NCI-H1417 treated with DMSO at 0.1 percent for 48 hours (cell line): ENCODE results near the gene FSTL4.

Source experiments
- DNase-seq: peaks from one replicate; lab custom pipeline; 2025; lab: John Stamatoyannopoulos, UW

Gene FSTL4

DNA sequence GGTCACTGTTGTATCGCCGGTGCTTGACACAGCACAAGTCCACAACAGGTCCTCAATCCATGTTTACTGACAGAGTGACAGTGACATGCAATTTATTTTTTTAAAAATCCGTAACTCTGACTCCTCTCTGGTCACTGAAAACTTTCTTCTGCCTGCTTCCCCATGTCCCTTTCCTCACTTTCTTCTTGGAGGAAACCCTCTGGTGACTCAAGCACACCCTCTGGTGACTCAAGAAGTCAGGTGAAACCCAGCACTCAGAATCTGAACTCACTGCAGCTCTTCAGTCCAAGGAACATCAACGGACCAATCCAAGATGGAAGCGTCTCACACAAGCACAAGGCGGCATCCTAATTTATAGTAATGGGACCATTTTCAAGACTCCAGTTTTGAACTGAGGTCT lies 245.9 kb downstream of the FSTL4 start:
- DNase-seq = no peak

DNA sequence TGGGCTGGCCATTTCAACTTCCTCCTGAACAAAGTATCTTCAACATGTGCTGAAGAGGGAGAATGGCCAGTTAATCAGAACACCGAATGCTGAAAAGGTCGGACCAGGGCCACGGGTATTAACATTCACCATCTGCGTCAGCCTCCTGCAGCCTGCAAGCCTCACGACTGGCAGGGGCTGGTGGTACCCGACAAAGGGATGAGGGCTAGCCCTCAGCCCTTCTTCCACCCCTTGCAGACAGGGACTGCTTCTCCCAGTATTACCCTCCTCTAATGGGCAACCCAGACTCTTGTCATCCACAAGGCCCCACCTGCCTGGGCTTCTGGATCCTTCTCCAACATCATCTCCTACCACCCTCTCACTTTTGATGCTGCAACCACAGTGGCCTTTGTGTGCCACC lies 246.6 kb downstream of the FSTL4 start:
- DNase-seq = no peak

DNA sequence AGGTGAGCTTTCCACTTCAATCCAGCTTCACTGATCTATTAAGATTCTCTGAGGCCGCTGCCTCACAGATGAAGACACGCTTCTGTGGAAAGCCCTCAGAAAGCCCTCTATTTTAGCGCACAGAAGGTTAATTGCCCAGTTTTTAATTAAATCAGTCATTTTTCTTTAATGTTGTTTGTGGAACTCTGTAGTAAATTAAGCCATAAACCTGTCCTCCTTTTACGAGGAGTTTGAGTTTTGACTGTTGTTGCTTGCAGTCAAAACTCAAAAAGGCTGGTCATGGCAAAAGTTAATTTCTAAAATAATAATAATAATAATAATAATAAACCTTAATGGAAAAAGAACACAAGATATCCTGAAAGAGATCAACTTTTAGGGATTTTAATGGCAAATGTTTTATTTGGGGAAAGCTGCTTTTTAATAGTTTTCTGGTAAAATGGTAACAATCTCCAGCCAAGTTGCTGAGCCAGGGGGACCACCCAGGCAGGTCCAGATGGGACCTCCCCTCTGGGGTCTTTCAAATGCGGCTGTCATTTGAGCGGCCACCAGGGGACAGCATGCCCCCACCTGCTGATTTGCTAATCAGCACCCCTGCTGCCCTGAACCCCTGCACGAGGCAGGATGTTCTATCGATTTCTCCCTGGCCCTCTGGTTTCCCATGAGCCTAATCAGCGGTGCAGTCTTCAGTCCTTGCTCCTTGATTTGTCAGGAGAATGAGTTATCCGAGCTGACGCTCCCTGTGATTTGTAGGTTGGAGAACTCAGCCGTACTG lies 247.2 kb downstream of the FSTL4 start:
- DNase-seq = no peak

DNA sequence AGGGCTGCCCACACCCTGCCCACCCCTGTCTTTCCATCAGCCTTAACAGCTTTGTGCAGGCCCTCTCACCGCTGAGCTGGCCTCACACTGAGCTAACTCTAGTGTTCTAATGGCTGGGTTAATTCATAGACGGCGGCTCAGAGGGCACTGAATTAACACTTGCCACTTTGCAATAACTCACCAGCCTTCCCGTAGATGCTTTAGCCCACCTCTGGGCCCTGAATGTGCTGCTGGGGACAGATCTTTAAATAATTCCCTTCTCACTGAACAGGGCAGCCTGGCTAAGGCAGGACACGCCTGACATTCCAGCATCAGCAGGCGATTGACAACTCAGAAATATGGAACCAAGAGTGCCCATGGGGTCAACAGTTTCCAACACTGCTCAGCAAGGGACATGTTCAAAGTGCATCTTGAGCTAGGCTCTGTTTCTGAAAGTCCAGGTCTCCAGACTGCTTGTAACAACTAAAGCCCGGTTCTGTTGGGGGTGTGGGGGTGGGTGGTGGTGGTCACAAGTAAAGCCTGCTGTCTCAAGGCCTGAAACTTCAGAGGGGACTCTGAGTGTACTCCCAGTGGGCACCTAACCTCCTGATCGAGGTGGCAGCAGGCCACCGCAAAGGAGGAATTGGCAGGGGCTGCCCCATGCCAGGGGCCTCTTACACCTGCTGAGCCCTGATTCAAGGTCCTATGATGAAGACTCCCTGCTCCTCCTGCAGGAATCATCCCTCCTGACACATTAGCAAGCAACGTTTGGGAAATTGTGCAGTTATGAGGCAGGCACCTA lies 248.3 kb downstream of the FSTL4 start:
- DNase-seq = no peak

DNA sequence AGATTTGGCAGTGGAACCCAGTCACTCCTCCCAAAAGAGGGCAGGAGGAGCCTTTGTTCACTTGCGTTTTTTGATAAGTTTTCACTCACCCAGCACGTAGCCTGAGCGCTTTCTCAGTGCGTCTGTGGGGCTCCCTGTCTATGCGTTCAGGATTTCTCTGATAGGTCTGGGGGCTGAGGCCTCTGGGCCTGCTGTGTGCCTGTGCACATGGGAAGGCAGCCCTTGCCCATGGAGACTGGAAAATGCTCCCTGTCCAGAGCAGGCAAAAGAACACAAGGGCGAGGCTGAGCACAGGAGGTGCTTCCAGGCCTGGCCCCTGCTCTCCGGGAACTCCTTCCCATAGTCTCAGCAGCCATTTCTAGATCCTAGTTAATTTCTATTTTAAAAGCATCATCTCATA lies 249.9 kb downstream of the FSTL4 start:
- no peak for DNase-seq

DNA sequence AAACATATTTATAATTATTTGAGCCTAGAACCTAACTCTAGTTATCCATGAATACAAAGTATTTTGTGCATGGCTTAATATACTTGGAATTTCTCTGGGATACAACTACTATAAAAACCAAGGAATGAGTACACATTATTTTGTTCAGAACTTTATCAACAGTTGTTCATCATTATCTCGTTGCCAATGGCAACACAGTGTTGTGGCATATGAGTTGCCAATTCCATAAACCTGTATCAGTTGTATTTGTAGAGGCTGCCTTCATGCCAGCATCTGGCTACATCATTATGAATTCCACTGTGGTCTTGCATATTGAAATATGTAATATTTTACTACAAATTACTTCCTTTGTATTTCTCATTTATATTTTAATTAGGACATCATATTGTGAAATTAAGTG lies 250.4 kb downstream of the FSTL4 start:
- DNase-seq = no peak

DNA sequence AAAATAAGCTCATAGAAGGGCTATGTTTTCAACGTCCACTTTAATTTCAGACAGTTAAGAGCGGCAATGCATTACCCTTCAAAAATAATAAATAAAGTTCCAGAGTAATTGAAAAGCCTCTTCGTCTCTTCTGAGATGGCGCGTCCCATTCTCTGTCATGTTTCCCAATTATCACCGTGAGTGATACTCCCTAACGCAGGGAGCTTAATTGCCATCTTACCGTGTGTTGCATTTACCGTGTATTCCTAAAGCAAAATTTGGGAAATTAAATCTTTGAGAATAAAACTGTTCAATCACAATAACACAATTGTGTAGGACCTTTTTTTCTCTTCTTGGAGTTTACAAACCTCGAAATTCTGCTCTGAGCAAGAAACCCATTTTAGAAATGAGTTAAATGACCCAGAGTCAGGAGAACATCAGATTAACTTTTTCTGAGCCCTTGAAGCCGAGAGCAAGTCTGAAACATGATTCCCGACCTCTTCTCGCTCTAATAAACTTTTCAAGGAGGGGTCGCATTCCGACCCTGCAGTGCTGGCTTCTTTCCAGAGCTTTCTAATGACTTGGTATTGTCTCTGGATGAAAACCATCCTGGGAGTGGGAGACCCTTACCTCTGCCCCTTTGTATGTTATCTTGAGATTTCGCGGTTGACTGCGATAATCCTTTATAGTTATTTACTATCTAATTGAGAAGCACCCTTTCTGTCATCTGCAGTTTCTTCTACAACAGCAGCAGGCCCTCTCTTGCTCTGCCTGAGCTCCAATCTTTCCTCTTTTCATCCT lies 251.5 kb downstream of the FSTL4 start:
- DNase-seq = no peak

DNA sequence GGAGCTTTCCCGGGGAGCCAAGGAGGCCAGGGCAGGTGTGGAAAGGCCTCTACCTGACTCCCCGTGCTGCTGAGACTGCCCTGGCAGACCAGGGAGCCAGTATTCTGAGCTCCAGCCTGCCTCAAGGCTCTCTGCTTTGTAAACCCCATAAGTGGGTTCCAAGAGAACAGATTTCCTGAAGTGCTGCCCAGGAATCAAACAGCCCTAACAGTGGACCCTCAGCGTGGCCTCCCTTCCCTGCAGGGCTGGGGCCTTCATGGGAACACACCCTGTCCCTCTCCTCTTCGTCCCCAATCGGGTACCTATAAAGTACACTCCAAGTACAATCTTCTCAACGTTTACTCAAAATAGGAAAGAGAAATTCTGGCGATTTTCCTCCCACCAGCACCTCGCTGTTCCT lies 252.5 kb downstream of the FSTL4 start:
- no peak for DNase-seq

DNA sequence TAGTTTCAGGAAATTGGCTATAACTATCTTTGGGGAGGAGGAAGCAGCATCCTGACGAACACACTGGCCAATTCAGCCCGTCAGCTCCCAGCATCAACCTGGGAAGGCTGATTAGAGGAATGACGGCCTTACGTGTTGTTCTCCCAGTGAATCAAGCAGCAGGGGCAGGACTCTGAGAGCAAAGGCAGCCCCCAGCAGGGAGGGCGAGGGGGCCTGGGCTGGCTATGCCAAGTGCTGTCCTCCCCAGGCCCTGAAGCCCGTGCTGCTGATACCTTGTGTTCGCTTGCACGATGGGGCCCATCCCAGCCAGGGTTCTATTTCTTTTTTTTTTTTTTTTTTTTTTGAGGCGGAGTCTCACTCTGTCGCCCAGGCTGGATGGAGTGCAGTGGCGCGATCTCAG lies 254.1 kb downstream of the FSTL4 start:
- no peak for DNase-seq

DNA sequence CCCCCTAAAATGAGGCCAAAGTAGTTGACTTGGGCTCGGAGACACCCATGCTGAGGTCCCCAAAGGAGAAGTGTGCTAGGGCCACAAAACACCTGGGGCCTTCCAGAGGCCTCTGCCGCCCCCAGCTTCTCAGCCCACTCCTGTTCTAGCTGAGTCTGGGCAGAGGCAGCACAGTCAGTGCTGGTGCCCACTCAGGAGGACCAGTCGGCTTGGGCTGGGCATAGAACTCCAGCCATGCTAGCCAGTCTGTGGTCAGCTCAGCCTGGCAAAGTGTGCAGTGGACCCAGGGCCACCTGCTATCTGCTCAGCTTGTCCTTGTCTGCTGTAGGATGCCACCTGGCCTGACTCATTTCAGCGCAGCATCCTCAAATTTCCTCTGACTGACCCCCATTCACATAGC lies 254.6 kb downstream of the FSTL4 start:
- no peak for DNase-seq

DNA sequence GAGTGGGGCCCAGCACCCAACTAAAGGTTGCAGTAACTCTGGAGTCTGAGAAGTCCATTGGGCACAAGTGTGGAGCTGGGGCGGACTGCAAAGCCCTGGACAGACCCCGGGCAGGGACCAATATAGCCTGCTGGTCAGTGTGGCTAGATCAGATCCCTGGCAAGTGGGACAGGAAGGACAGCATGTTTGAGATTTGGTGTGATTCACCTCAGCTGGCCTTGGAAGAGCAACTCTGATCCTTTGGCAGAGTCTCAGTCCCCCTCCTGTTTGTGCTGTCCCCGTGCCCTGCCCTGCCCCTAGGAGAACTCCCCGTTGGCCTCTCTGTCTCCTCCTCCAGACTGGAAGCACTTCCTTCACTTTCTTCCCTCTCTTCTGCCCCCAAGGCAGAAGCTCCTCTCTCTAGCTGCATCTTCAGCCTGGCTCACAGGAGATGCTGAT lies 255.3 kb downstream of the FSTL4 start:
- no peak for DNase-seq

DNA sequence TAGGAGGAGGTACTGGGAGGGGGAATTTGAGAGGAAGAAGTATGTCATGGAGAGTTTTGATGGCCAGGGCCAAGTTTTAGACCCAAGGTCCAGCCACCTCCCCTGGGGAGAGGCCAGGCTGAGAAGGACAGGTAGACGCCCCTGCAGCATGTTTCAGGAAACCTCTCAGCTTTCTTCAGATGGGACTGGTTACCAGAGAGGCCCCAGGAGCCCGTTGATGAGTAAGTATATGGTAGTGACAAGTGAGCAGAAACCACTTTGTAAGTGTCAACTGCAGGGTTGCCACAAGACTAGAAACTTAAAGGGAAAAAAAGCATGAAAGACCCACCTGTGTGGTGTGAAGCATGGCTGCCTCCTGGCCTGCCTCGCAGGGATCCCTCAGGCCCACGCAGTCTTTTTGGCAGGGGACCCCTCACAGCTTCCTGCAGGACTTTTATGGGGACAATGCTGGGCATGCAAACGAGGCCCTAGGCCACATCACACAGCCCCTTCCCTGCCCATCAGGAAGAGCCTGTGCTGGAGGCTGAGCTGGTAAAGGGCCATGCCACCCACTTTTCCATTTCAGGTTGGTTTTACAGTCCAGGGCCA lies 255.9 kb downstream of the FSTL4 start:
- no peak for DNase-seq

DNA sequence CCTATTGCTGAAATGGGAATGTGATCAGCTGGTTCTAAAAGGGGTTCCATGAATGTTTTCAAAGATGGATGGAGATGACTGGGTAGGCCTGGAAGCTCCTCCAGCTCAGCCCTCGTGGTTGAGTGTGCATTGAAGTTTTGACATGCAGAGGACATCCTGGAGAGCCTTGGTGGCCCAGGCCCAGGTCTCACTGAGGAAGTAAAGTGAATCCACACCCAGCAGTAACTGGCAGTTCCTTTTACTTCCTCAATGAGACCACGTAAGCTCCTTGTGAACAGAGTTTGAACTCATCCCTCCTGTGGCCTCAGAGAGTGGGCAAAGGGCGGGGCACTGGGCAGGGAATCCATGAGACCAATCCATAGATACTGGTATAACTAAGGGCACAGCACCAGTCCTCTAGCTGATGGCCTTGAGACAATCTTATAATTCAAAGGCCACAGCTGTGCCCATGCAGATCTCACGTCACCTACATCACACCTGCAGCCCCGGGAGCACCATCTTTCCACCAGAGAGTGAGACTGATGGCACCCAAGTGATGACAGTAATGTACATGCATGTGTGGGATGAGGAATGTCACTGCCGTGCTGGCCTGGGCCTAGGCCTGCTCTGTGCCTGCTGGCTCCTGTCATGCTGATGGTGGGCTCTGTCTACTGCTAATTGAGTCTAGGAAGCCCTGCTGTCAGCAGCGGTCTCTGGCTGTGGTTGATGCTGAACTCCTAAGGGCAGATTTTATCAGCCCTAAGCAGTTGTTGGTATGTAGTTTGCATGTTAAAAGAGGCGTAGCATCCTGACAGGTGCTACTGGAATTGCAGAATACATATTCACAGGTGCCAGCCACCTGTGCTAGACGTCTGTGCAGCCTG lies 257.8 kb downstream of the FSTL4 start:
- no peak for DNase-seq

DNA sequence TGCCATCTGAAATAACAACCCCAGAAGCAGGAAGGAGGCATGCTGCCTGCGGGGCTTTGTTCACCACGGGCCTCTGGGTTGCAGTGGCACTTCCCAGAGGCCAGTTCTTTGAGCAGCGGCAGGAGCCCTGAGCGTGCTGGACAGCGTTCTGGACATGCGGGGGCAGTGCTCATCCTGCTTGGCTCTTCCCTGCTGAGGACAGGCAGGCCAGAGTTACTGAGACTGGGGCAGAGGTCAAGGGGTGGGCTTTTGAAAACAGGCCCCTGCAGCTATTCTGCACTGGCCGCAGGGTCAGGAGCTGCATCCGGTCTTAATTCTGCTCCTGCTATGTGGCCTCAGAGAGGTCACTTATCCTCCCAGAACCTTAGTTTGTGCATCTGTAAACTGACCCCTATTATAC lies 258.6 kb downstream of the FSTL4 start:
- no peak for DNase-seq

DNA sequence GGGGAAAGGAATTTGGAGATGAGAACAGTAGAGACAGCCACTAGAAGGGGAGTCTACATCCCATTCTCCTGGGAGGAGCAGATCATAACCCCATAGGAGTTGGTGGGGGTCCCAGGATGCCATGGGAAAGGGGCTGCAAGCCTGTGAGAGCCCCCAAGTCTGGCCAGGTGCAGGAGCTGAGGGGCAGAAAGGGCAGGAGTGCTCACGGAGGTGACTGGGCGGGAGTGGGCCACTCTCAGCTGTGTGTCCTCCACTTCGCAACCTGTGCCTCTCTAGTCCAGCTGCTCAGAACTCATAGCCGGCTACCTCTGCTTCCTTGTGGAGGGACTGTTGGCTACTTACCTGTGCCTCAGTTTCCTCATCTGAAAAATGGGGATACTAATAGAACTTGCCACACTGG lies 263.9 kb downstream of the FSTL4 start:
- no peak for DNase-seq

DNA sequence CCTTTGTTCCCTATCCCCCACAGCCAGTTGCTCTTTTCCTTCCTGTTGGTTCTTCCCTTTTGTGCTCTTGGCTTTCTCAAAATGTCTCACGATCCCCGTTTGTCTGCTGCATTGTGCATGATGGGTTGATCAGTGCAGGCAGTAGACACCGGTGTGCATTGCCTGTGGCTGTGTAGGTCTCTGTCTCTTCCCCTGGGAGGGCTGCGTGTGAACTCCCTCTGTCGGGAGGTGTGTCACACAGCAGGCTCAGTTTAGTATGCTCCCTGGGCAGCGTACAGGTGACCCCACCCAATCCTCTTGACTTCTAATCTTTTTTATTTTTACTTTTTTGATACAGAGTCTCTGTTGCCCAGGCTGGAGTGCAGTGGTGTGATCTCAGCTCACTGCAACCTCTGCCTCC lies 265.3 kb downstream of the FSTL4 start:
- no peak for DNase-seq

DNA sequence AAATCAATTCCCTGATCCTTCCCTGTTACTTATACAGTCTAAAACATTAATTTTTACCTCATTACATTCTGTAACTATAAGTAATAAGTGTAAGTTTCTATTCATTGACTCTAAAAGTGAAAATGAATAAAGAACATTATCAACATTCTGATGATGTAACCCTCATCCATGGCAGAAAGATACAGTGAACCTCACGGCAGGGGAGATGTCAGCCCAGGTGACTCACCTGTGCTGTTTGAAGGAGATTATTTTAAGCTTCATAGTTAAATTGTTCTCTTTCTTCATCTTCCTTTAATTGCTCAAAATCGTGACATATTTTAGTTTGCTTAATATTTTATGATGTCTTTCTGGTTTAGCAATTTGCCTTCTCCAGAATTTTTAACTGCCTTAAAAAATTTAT lies 268.1 kb downstream of the FSTL4 start:
- no peak for DNase-seq

DNA sequence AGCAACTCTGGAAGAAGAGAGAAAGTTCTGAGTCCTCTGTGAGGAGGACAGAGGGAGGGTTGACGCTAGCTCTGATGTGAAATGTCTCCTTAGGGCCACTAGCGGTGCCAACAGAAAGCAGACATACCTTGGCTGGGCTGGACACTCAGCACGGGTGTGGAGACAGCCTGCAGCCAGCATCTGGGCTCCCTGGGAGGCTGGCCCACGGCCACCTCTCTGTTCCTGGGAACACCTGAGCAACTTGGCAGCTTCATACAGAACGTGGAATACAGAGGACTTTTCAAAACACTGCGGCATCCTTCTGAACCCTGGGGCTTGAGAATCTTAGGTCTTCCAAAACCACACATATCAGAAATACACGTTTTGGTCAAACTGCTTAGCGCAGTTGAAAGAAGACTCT lies 269.1 kb downstream of the FSTL4 start:
- DNase-seq = no peak

DNA sequence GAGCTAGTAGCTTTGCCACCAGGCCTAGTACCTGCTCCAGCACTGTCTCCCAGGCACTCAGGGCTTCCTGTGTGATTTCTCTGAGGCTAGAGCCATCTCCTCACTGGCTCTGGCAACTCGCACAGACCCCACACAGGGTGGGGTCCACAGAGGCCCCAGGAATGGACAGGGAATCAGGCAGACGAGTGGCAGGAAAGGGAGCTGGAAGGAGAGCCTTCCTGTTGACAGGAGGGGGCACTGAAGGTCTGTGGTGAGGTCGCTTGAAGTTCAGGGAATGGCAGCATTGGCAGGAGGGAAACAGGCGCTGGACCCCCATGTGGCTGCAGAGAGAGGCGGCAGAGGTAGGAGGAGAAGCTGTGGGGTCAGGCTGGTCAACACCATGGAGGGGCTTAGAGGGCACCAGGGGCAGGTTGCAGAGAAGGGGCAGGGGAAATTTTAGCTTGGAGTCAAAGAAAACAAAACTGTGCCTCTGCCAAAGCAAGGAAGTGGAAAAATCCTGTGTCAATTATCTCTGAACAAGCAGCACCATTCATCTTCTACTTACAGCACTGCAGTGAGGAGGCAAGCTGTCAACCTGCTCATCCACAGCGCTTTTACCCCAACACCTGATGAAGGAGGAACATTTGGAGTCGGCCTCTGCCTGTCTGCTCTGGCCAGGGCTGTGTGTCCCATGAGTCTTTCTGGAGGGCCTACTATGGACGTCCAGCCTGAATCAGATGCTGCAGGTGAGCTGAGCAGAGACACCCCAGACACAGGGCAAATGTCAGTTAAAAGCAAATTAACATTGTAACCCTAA lies 270.2 kb downstream of the FSTL4 start:
- no peak for DNase-seq

DNA sequence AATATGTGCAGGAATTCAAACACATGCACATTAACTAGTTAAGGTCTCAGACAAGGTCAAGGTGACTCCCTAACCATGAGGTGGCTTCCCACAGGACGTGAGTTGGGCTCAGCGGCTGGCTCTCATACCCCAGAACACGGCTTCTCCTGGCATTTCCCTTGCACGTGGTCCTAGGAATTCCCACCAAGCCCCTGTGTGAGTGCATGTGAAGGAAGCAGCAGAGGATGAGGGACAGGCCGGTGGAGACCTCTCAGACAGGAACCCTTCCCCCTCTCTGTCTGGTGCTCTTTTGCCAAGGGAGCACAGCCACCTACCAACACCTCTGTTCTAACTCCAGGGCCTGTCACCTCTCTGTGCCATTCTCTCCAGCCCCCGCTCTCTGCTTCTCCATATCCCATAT lies 271.0 kb downstream of the FSTL4 start:
- DNase-seq = no peak

DNA sequence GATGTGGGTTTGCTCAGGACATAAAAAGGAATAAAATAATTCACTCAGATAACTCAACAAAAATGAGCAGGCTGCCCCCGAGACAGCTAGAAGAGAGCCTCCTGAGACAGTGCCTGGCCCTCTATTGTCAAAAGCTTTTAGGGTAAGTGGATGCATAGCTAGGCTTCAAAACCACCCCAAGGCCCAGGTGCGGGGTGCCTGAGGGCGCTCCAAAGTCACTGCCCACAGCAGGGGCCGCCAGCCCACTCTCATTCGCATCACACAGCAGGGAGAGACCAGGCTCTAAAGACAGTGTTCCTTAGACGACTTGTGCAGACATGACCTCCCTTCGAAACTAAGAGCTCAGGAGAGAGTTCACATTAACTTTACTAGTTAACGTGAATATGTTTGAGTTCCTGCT lies 271.5 kb downstream of the FSTL4 start:
- DNase-seq = no peak
